K562 (cell line): ENCODE measurements around the gene MATCAP1. TPM values are rescaled to one million over a fixed set of nuclear protein-coding genes. Genes with fewer than 3 reads are reported as not detected.

Source experiments
- ATAC-seq: fragments of 200-7000 bp; cut with Tn5 transposase; 3 replicates; pipeline ENCODE4 v1.9.1; 2020; ENCODE audit warnings: moderate library complexity
- BruUV-seq: library from RNA; stranded (reverse); fragments of 400-500 nt; replicated peaks from 2 replicates; lab custom pipeline; 2021; lab: Mats Ljungman, UMichigan
- CTCF ChIA-PET: fragments of 300-600 bp; formaldehyde crosslinking; extraction: SDS; loops from one replicate; lab custom pipeline; 2021; ENCODE audit warnings: low intra/inter-chr PET ratio; lab: Yijun Ruan, JAX
- POLR2A ChIA-PET: fragments of 300-600, 350-650 bp; sonication (Branson Sonifier 250); formaldehyde crosslinking; extraction: SDS; loops from one replicate; lab custom pipeline; 2021; ENCODE audit warnings: antibody characterized with exemption, inconsistent platforms; lab: Yijun Ruan, JAX
- DNase-seq, 4 experiments: peaks; one replicate each; pipeline versions ENCODE4 v3.0.0 to v3.0.0-alpha.2; 2011 to 2018; ENCODE audit warnings: low spot score in 3 of 4, mixed read lengths in 3 of 4; ENCODE audit errors: extremely low read depth in 1 of 4
- FAIRE-seq: peaks from 2 replicates; lab custom pipeline; 2011; peaks lifted over from hg19 to GRCh38; lab: Jason Lieb, UNC
- H2AFZ ChIP-seq: 2 replicates; pipeline ENCODE4 v1.6.0; 2011; ENCODE audit warnings: low read depth, low read length, control low read depth, inconsistent platforms
- H3K27ac ChIP-seq: fragments of 200-600 bp; 3 replicates; pipeline ENCODE4 v1.8.0; 2011; ENCODE audit warnings: low read depth, mild to moderate bottlenecking, control low read depth, inconsistent platforms, low read length, moderate library complexity, mixed read lengths; ENCODE audit errors: extremely low read depth
- H3K27me3 ChIP-seq, 2 experiments: fragments of 300-600 bp in 1 of 2; 2 replicates in 1 of 2; 3 replicates in 1 of 2; pipeline versions ENCODE4 v1.6.0 to v1.8.0; 2011; ENCODE audit warnings: inconsistent platforms in 2 of 2, low read length in 2 of 2, mild to moderate bottlenecking in 1 of 2, mixed read lengths in 1 of 2, moderate library complexity in 1 of 2; ENCODE audit not compliant: control insufficient read depth in 2 of 2, insufficient read depth in 2 of 2
- H3K36me3 ChIP-seq: fragments of 300-600 bp; 3 replicates; pipeline ENCODE4 v1.8.0; 2011; ENCODE audit warnings: mild to moderate bottlenecking, low read length, inconsistent platforms; ENCODE audit not compliant: control insufficient read depth, insufficient read depth
- H3K4me1 ChIP-seq, 2 experiments: fragments of 200-600 bp in 1 of 2; replicated peaks in 1 of 2; 2 replicates in 1 of 2; 3 replicates in 1 of 2; pipeline versions ENCODE4 v1.5.1 to v1.8.0; 2011; ENCODE audit warnings: inconsistent platforms in 2 of 2, low read length in 2 of 2, mild to moderate bottlenecking in 1 of 2, mixed read lengths in 1 of 2, moderate library complexity in 1 of 2; ENCODE audit not compliant: control insufficient read depth in 2 of 2, insufficient read depth in 2 of 2
- H3K4me2 ChIP-seq: 2 replicates; pipeline ENCODE4 v1.6.1; 2011; ENCODE audit warnings: low read length, control low read depth, inconsistent platforms, mixed read lengths; ENCODE audit not compliant: insufficient read depth
- H3K4me3 ChIP-seq: fragments of 200-600 bp; sonication (generic), shearing (Covaris generic); 2 replicates; pipeline ENCODE4 v1.5.1; 2016; ENCODE audit warnings: control low read depth, inconsistent platforms
- H3K79me2 ChIP-seq: fragments of 200-600 bp; 3 replicates; pipeline ENCODE4 v1.8.0; 2011; ENCODE audit warnings: low read length, inconsistent platforms; ENCODE audit not compliant: control insufficient read depth, insufficient read depth
- H3K9ac ChIP-seq, 2 experiments: 2 replicates each; pipeline versions ENCODE4 v1.6.0 to v1.6.1; 2011; ENCODE audit warnings: low read depth in 2 of 2, low read length in 2 of 2, control low read depth in 1 of 2, inconsistent platforms in 1 of 2, mild to moderate bottlenecking in 1 of 2, mixed read lengths in 1 of 2; ENCODE audit not compliant: insufficient read depth in 1 of 2
- H3K9me1 ChIP-seq: one replicate; pipeline ENCODE4 v1.6.0; 2011; ENCODE audit warnings: inconsistent platforms, mild to moderate bottlenecking, low read length, moderate library complexity; ENCODE audit not compliant: control insufficient read depth, insufficient read depth
- H3K9me3 ChIP-seq: replicated peaks from 2 replicates; pipeline ENCODE4 v1.5.1; 2011; ENCODE audit warnings: low read depth, low read length, inconsistent platforms; ENCODE audit not compliant: control insufficient read depth, insufficient read depth
- H4K20me1 ChIP-seq: replicated peaks from 2 replicates; pipeline ENCODE4 v1.6.1; 2011; ENCODE audit warnings: low read length, inconsistent platforms, mixed read lengths; ENCODE audit not compliant: control insufficient read depth, insufficient read depth
- CBX5 ChIP-seq: IDR thresholded peaks from 2 replicates; pipeline ENCODE4 v1.6.1; 2014; ENCODE audit warnings: low read depth, borderline replicate concordance
- GATAD2B ChIP-seq: fragments of 450-650 bp; IDR thresholded peaks from 2 replicates; pipeline ENCODE4 v1.6.1; 2017; ENCODE audit warnings: mild to moderate bottlenecking, borderline replicate concordance
- MCM7 ChIP-seq, 2 experiments: fragments of 450-650 bp; IDR thresholded peaks; 2 replicates each; pipeline ENCODE4 v1.6.1; 2016 to 2018
- MEF2A ChIP-seq: IDR thresholded peaks from 2 replicates; pipeline ENCODE4 v1.6.1; 2011; ENCODE audit warnings: low read depth, mild to moderate bottlenecking, low read length, moderate library complexity; ENCODE audit not compliant: control insufficient read depth
- MIER1 ChIP-seq: fragments of 450-650 bp; IDR thresholded peaks from 2 replicates; pipeline ENCODE4 v1.6.1; 2016; ENCODE audit warnings: antibody characterized with exemption, mild to moderate bottlenecking, low read depth
- PPARD ChIP-seq: fragments of 250-450 bp; sonication (Bioruptor Pico); IDR thresholded peaks from 2 replicates; pipeline ENCODE4 v1.8.0; 2022; ENCODE audit warnings: inconsistent platforms, mild to moderate bottlenecking, moderate library complexity
- ZNF407 ChIP-seq: fragments of 450-650 bp; IDR thresholded peaks from 2 replicates; pipeline ENCODE4 v1.6.1; 2016; ENCODE audit warnings: low read depth
- ZNF511 ChIP-seq: sonication (generic); formaldehyde crosslinking; IDR thresholded peaks from 2 replicates; pipeline ENCODE4 v1.8.0; 2022; ENCODE audit warnings: mild to moderate bottlenecking, missing genetic modification reagents
- ZNF551 ChIP-seq: fragments of 250-450 bp; sonication (Bioruptor Pico); IDR thresholded peaks from 2 replicates; pipeline ENCODE4 v1.5.0; 2021; ENCODE audit warnings: mild to moderate bottlenecking, moderate library complexity
- ZNF589 ChIP-seq: fragments of 200-800 bp; sonication (Bioruptor generic); IDR thresholded peaks from 2 replicates; pipeline ENCODE4 v1.6.1; 2016; ENCODE audit warnings: low read depth, missing genetic modification characterization, missing compliant biosample characterization
- WGBS: fragments of 100-300 bp; shearing (Covaris generic); methylation state at CpG from one replicate; pipeline ENCODE4 v1.1.6; 2016; ENCODE audit warnings: low coverage, mixed read lengths; ENCODE audit not compliant: insufficient coverage; ENCODE audit errors: missing lambda C conversion rate; 5-methylcytosine and 5-hydroxymethylcytosine counted together
- in situ Hi-C: fragments of 300-500 bp; cut with MboI; formaldehyde crosslinking; loops from 4 replicates; pipeline ENCODE4 v1.15.0; 2018; ENCODE audit warnings: inconsistent platforms, mixed read lengths
- intact Hi-C: fragments of 100-400 bp; cut with micrococcal nuclease; formaldehyde crosslinking; loops from 2 replicates; pipeline ENCODE4 v1.14.2; 2022
- polyA plus RNA-seq, 8 experiments: library from polyadenylated mRNA; depleted of rRNA in 4 of 8; stranded (reverse) in 5 of 8; unstranded in 3 of 8; fragments of >200 nt; fragmentation: Nextera tagmentation in 2 of 8; fragmentation: Illumina TruSeq in 1 of 8; extraction: Ambion mirVana in 2 of 8; extraction: Trizol in 1 of 8; gene quantifications; 2 replicates each; pipeline versions ENCODE4 v1.2.1 to v1.2.3, GENCODE V29; 2011 to 2014; ENCODE audit warnings: inconsistent platforms in 1 of 8, missing spikeins in 1 of 8
- total RNA-seq, 7 experiments: library from RNA; depleted of rRNA in 6 of 7; stranded (reverse); fragments of >200 nt in 6 of 7; fragmentation: Illumina TruSeq in 2 of 7; extraction: Trizol in 2 of 7; gene quantifications; 2 replicates each; pipeline versions ENCODE4 v1.2.1 to v1.2.3, GENCODE V29; 2011 to 2021; ENCODE audit warnings: low replicate concordance in 1 of 7

Gene MATCAP1
- total and polyA plus RNA-seq, 9 of the 15 experiments (the other 6 are each of a cell fraction or from before 2014, with no cell fraction given), result 3.4 to 20.5 (median 10.3) TPM

GRCh38 chr16:67137605-67138004 lies 46.2 kb downstream of the MATCAP1 start (continued):
- no peak for TF ChIP-seq GATAD2B
- no peak for TF ChIP-seq ZNF589 (CRISPR knock-in tag)
- no peak for TF ChIP-seq PPARD (CRISPR knock-in tag)

GRCh38 chr16:67129422-67129821 lies 54.3 kb downstream of the MATCAP1 start:
- H2AFZ ChIP-seq, result no peak overlapping the region
- no peak overlapping the region for H3K4me3 ChIP-seq
- no peak for DNase-seq
- peaks cover 58% of the 10 kb centered on the region for H3K36me3 ChIP-seq
- ChIA-PET CTCF (no interaction called here), POLR2A (interaction anchor here (0.6 to 1.3 kb wide), 5 partner anchors 9 to 14 kb away, joined by 3 to 5 read pairs (median 3); no protein-coding TSS in a partner anchor)
- no peak for FAIRE-seq
- no TSS peak for BruUV-seq
- no peaks in the 10 kb centered on the region for H3K9me3 ChIP-seq
- WGBS, result 73% methylated on average over 3 of the region's 3 CpGs
- no peak for ATAC-seq
- intact Hi-C loops (no loop called here), in situ Hi-C loops (no loop called here)
- no peaks in the 10 kb centered on the region for H3K27me3 ChIP-seq
- H3K9ac ChIP-seq, result no peak overlapping the region
- no peak overlapping the region for H3K27ac ChIP-seq
- peaks cover 7% of the 10 kb centered on the region; the same call in 1 of the 2 replicates for H4K20me1 ChIP-seq
- H3K4me1 ChIP-seq, result no peaks in the 10 kb centered on the region
- no peak overlapping the region for H3K4me2 ChIP-seq
- H3K79me2 ChIP-seq, result no peaks in the 10 kb centered on the region
- no peaks in the 10 kb centered on the region for H3K9me1 ChIP-seq
- TF ChIP-seq ZNF551 (CRISPR knock-in tag), result no peak
- no peak for TF ChIP-seq ZNF407
- no peak for TF ChIP-seq MCM7 (IDR thresholded peaks at IDR 0.05)
- TF ChIP-seq ZNF511, result no peak
- no peak for TF ChIP-seq CBX5
- no peak for TF ChIP-seq MEF2A
- TF ChIP-seq MIER1, result no peak
